ENCODE results near the gene ADAMTSL2.

DNA sequence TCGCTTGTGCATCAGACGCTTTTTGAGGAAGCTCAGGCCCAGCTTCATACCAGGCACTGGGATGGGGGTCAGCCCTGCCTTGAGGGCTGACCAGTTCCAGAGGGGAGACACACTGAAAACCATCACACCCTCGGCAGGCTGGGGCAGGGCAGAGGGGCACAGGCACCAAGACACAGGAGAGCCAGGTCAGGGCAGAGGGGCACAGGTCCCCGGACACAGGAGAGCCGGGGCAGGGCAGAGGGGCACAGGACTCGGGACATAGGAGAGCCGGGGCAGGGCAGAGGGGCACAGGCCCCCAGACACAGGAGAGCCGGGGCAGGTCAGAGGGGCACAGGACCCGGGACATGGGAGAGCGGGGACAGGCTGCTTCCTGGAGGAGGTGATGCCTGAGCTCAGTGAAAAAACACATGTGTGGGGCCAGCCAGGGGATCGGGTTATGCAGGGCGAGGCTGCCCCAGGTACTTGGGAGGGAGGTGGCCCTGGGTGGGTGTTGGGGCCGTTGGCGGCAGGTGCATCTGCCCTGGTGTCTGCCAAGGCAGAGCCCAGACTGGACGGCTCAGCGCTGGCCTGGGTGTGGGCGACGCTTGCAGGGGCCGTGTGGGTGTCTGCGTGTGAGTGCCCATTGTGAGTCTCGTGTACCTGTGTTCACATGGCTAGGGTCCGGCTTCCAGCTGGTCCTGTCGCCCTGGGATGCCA is 40.5 kb upstream of the ADAMTSL2 start:
- TF ChIP-seq CTCF (conservative IDR thresholded peaks at IDR 0.05) (no peak), ZFX (IDR thresholded peaks at IDR 0.05) (no peak)
